HUES48 (cell line): Measurements from ENCODE around the gene HOXA5.

Experiments used
- H3K27ac ChIP-seq: one replicate; pipeline ENCODE4 v1.7.0; 2013; ENCODE audit warnings: low read depth, low read length, inconsistent platforms
- H3K27me3 ChIP-seq: 2 replicates; pipeline ENCODE4 v1.6.1; 2013; ENCODE audit warnings: mild to moderate bottlenecking, low read length; ENCODE audit not compliant: control insufficient read depth, insufficient read depth
- H3K36me3 ChIP-seq: 2 replicates; pipeline ENCODE4 v1.6.1; 2013; ENCODE audit warnings: low read length; ENCODE audit not compliant: control insufficient read depth, insufficient read depth
- H3K4me1 ChIP-seq: 2 replicates; pipeline ENCODE4 v1.6.1; 2013; ENCODE audit warnings: mild to moderate bottlenecking, low read length; ENCODE audit not compliant: control insufficient read depth, insufficient read depth
- H3K4me3 ChIP-seq: 2 replicates; pipeline ENCODE4 v1.5.1; 2013; ENCODE audit warnings: mild to moderate bottlenecking, low read depth, low read length
- H3K9ac ChIP-seq: 2 replicates; pipeline ENCODE4 v1.6.1; 2013; ENCODE audit warnings: mild to moderate bottlenecking, low read depth, low read length, moderate library complexity
- H3K9me3 ChIP-seq: 2 replicates; pipeline ENCODE4 v1.6.1; 2013; ENCODE audit warnings: low read length; ENCODE audit not compliant: control insufficient read depth, insufficient read depth

Gene HOXA5

DNA sequence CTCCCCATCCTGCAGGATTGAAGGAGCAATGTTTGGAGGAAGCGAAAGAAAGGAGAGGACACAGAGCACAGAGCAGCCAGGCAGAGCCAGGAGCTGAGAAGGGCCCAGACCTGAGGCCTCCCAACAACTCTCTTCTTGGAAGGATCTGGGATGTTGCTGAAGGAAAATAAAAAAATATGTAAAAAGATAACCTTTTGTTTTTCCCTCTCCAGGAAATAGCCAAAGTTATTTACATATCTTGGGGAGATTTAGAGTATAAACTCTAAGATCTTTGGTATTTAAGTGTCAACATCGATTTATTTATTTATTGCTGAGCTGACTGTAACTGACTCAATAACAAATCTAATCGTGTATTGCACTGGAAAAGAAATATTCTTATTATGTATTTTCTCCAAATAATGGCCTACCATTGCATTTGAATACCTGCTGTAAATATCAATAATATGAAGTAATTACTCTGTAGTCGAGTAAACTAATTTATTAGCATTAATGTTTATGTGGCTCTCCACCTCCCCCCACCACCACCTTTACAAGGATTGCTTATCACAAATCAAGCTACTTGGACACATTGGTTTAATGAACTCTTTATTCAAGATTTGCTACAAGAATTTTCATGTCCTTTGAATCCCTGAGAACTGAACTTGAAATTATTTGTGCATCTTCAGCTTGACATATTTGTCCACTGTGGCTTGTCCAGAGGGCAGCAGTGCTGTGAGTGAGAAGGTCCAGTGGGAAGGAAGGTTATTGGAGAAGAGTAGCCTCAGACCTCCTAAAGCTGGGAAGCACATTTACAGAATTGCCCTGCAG is 43.4 kb upstream of the HOXA5 start:
- no peak overlapping the region for H3K27ac ChIP-seq
- H3K4me3 ChIP-seq: no peak overlapping the region
- no peaks in the 10 kb centered on the region for H3K9me3 ChIP-seq
- H3K27me3 ChIP-seq: peaks cover 100% of the 10 kb centered on the region
- no peaks in the 10 kb centered on the region for H3K36me3 ChIP-seq
- H3K4me1 ChIP-seq: peaks cover 38% of the 10 kb centered on the region
- H3K9ac ChIP-seq: no peak overlapping the region

DNA sequence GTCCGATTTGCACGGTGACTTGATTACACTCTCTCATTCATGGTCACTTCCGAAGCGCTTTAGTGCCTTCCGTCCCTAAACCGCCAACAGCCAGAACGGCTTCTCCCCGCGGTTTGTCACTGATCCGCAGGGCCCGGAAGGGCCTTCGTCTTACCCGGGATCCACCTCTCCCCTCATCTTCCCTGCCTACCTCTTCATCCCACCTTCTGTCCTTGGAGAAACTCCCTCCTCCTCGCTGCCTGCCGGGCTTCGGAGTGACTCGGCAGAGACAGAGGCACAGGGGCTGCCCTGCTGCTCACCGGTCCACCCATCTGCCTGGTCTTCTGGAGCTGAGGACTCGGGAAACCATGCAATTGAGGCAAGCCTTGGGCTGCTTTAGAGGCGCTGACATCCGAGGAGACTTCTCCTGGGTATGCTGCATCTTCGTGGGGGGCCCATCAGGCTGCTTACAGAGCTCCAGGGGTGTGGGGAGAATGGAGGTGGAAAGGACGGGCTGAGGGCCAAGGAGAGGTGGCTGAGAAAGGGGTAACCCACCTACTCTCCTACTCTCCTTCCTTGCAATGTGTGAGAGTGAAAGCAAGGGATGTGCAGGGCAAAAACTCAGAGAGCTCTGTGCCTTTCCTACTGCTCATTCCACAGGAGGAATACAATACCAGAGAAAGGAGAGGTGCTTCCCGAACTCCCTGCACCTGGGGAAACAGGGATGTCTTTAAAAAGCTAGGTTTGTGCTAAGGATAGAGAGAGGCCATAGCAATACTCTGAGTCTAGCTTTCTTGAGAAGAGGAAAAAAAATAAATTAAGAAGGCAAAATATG is 42.6 kb upstream of the HOXA5 start:
- no peak overlapping the region for H3K9ac ChIP-seq
- peaks cover 38% of the 10 kb centered on the region for H3K4me1 ChIP-seq
- H3K36me3 ChIP-seq: no peaks in the 10 kb centered on the region
- no peaks in the 10 kb centered on the region for H3K9me3 ChIP-seq
- no peak overlapping the region for H3K27ac ChIP-seq
- H3K4me3 ChIP-seq: no peak overlapping the region
- H3K27me3 ChIP-seq: peaks cover 100% of the 10 kb centered on the region

DNA sequence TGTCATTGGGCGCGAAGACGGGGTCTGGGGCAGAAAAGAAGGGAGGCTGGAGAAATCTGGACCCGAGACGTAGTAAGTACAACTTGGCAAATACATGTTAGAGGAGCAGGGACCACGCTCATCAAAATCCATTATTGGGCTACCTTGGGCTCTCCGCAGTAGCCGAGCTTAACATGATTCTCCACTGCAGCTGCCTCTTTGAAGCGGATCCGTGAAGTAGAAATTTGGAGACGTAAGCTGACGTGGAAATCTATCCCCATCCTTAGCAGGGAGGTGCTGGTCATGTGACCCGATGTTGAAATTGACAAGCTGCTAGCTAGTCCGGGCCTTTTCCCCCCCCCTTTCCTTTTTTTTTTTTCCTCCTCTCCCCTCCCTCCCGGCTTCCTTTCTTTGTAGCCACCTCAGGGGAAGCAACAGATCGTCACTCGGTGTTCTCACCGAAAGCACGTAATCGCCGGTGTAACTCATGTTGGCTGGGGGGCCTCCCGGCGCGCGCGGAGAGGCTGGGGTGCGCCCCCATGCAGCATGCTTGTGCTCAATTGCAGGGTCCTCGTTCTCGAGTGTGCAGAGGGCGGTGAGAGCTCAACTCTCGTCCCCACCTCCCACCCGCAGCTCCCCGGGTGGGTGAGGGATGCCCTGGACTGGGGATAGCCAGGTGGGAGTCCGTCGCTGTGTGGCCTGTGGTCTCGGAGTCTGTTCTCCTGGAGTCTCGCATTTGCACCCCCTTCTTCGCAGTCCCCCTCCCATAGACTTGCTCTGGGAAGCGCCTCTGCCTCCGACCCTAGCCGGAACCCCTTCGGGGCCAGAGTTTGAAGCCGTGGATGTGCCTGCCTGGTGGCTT is 41.8 kb upstream of the HOXA5 start, which contains the start of gene HOXA11:
HOXA11 (minus strand) TSS at position 220 of the 841 bp plus-strand sequence; CDS start at position 132, 88 bp downstream.
- Histone ChIP-seq H3K9ac (no peak within 1 kb of the TSS), H3K27ac (no peak within 1 kb of the TSS), H3K4me3 (no peak within 1 kb of the TSS), H3K27me3 (peaks cover 100% of the 10 kb centered on the region), H3K4me1 (peaks cover 38% of the 10 kb centered on the region), H3K9me3 (no peaks in the 10 kb centered on the region), H3K36me3 (no peaks in the 10 kb centered on the region)

DNA sequence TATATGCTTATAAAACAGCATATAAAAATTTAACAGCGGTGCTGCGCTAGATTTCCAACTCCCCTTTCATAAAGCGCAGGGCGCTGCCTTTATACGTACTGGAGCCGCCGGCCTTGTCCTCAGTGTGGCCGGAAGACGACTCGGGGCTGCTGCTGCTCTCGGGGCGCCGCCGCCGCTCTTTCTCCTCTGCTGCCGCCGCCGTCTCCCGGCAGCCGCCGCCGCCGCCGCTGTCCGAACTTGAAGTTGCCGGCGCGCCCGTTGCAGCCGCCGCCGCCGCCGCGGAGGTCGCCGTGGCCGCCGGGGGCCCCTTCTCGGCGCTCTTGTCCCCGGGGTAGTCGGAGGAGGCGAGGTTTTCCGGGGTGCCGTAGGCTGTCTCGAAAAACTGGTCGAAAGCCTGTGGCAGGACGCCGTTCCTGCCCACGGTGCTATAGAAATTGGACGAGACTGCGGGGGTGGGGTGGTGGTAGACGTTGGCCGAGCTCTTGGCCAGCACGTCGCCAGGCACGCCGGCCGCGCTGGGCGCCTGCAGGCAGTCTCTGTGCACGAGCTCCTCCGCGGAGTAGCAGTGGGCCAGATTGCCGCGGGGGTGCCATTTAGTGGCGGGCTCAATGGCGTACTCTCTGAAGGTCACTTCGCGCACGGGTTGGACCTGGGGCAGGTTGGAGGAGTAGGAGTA is 41.0 kb upstream of the HOXA5 start:
- Histone ChIP-seq H3K4me3 (no peak overlapping the region), H3K27ac (no peak overlapping the region), H3K9me3 (no peaks in the 10 kb centered on the region), H3K27me3 (peaks cover 100% of the 10 kb centered on the region), H3K36me3 (no peaks in the 10 kb centered on the region), H3K9ac (no peak overlapping the region), H3K4me1 (peaks cover 38% of the 10 kb centered on the region)

DNA sequence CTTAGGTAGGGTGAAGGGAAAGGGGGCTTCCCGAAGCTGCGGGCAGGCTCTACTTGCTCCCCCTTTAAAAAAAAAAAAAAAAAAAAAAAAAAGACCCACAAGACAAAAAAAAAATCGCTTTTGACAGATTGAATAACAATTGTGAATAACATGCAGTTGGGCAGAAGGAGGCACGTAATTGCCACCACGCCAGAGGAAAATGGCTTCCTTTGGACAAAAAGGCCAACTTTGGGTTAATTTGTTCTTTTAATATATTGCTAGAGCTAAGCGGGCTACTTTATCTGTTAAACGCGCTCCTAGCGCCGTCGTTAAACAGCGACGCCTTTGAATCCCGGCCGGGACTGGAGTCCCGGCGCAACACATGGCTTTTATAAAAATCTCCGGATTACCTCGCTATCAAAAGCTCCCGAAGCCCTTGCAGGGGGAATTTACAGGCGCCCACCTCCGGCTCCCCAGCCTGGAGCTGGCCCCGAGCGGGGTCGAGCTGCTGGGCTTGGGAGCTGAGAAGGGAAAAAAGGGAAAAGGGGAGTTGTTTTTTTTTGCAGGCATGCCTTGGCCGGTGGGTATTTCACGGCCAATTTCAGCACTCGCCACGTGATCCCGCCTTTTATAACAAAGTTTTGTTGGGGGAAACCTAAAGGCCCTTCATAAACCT is 40.3 kb upstream of the HOXA5 start:
- H3K9me3 ChIP-seq: no peaks in the 10 kb centered on the region
- H3K36me3 ChIP-seq: no peaks in the 10 kb centered on the region
- H3K9ac ChIP-seq: no peak overlapping the region
- H3K27ac ChIP-seq: no peak overlapping the region
- H3K27me3 ChIP-seq: peaks cover 100% of the 10 kb centered on the region
- H3K4me1 ChIP-seq: peaks cover 35% of the 10 kb centered on the region
- no peak overlapping the region for H3K4me3 ChIP-seq

DNA sequence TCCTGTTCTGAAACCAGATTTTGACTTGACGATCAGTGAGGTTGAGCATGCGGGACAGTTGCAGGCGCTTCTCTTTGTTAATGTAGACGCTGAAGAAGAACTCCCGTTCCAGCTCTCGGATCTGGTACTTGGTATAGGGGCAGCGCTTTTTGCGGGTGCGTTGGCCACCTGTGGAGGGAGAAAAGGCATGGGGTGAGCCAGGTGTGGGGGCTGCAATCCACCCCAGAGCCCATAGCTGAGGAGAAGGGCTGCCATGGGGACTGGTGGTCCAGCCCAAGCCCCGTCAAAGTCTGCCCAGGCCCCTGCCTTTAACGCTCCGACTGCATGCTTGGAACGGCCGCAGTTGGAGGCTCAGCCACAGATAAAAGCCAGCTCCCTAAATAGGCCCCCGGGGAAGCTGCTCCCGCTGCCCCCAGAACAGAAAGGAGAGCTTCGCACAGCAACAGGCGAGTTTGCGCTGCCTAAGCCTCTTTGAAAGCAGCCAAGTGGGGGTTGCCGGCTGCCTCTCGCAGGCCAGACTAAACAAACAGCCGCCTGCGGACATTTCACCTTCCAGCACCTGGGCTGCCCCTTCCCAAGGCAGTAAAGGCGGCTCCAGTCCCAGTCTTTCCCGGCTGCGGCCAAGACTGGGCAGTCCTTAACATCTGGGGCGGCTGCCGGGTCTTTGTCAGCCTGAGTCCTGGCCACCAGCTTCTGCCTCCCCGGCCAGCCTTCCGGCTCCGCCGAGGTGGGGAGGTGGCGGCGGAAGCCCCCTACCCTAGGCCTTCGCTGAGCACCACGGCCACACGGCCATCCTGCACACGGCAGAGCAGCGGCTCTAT is 39.6 kb upstream of the HOXA5 start:
- no peak overlapping the region for H3K27ac ChIP-seq
- no peaks in the 10 kb centered on the region for H3K36me3 ChIP-seq
- H3K27me3 ChIP-seq: peaks cover 100% of the 10 kb centered on the region
- H3K4me3 ChIP-seq: no peak overlapping the region
- H3K4me1 ChIP-seq: peaks cover 29% of the 10 kb centered on the region
- H3K9me3 ChIP-seq: no peaks in the 10 kb centered on the region
- H3K9ac ChIP-seq: no peak overlapping the region

DNA sequence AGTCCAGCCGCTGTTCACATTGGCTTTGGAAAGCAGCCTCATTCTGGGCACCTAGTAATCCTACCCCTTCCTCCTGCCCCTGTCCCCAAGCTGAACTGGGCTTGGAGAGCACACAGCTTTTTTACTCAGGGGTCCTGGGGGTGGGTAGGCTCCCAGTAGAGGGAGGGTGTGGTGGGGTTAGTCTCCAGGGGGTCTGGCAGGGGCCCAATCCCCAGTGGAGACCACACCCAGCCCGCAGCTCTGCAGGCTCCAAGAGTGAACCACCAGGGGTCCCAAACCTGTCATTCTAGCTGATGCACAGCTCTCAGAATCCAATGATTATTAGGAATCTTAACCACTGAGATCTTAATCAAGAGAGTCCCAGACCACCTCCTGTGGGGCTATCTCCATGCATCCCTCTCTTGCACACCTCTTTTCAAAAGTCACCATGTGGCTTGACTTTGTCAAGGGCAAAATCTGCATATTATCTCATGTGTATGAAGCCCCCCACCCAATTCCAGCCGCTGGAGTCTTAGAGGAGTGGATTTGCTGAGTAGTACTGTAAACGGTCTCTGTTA is 38.9 kb upstream of the HOXA5 start:
- peaks cover 100% of the 10 kb centered on the region for H3K27me3 ChIP-seq
- H3K9ac ChIP-seq: no peak overlapping the region

DNA sequence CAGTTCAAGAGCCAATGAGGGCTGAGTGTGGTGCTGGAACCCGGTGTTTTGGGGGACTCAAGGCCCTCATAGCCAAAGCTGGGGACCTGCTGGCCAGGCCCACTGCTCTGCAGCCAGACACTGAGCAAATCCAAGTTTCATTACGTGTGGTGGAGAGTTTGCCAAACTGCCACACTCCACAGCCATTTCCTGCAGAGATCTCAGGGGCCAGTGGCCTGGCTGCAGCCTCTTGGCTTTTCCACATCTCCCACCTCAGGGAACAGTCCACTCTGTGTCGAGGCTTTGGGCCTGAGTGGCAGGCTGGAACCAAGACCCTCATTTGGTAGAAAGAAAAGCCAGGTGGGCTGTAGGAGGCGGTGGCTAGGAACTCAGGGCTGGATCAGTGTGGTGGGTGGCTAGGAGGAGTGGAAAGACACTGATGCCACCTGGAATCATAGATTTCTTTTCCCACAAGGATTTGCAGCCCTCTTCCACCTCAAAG is 38.4 kb upstream of the HOXA5 start:
- Histone ChIP-seq H3K36me3 (no peaks in the 10 kb centered on the region), H3K4me1 (peaks cover 18% of the 10 kb centered on the region), H3K4me3 (no peak overlapping the region), H3K9me3 (no peaks in the 10 kb centered on the region), H3K27me3 (peaks cover 100% of the 10 kb centered on the region), H3K9ac (no peak overlapping the region), H3K27ac (no peak overlapping the region)

More for the DNA sequence above, 38.9 kb upstream of the HOXA5 start:
- Histone ChIP-seq H3K9me3 (no peaks in the 10 kb centered on the region), H3K27ac (no peak overlapping the region), H3K4me3 (no peak overlapping the region), H3K4me1 (peaks cover 23% of the 10 kb centered on the region), H3K36me3 (no peaks in the 10 kb centered on the region)
